Measurements from ENCODE around the gene C4orf54.

The C4orf54 gene

GRCh38 chr4:99645036-99645435 is 12.6 kb downstream of the C4orf54 start:
- TF ChIP-seq GATA2 (IDR thresholded peaks at IDR 0.05; ENCODE audit: low read depth, low read length), result no peak
- TF ChIP-seq GATA3 (IDR thresholded peaks at IDR 0.05; ENCODE audit: low read depth, low read length), result no peak

GRCh38 chr4:99644453-99644852 is 13.2 kb downstream of the C4orf54 start:
- TF ChIP-seq GATA3 (IDR thresholded peaks at IDR 0.05; ENCODE audit: low read depth, low read length), result no peak
- no peak for TF ChIP-seq GATA2 (IDR thresholded peaks at IDR 0.05; ENCODE audit: low read depth, low read length)

- TF ChIP-seq GATA2 (IDR thresholded peaks at IDR 0.05; ENCODE audit: low read depth, low read length) (no peak), GATA3 (IDR thresholded peaks at IDR 0.05; ENCODE audit: low read depth, low read length) (no peak)
These were observed 14.7 kb downstream of the C4orf54 start for GRCh38 chr4:99642725-99643489.

GRCh38 chr4:99640676-99641075 is 17.0 kb downstream of the C4orf54 start:
- TF ChIP-seq GATA3 (IDR thresholded peaks at IDR 0.05; ENCODE audit: low read depth, low read length) (no peak), GATA2 (IDR thresholded peaks at IDR 0.05; ENCODE audit: low read depth, low read length) (no peak)

GRCh38 chr4:99637174-99637573 is 20.5 kb downstream of the C4orf54 start:
- TF ChIP-seq GATA3 (IDR thresholded peaks at IDR 0.05; ENCODE audit: low read depth, low read length), result no peak
- no peak for TF ChIP-seq GATA2 (IDR thresholded peaks at IDR 0.05; ENCODE audit: low read depth, low read length)

- TF ChIP-seq GATA3 (IDR thresholded peaks at IDR 0.05; ENCODE audit: low read depth, low read length), result no peak
- TF ChIP-seq GATA2 (IDR thresholded peaks at IDR 0.05; ENCODE audit: low read depth, low read length), result no peak
These were observed 21.2 kb downstream of the C4orf54 start for GRCh38 chr4:99636422-99636821.

GRCh38 chr4:99635601-99636000 is 22.0 kb downstream of the C4orf54 start:
- TF ChIP-seq GATA3 (IDR thresholded peaks at IDR 0.05; ENCODE audit: low read depth, low read length), result no peak
- no peak for TF ChIP-seq GATA2 (IDR thresholded peaks at IDR 0.05; ENCODE audit: low read depth, low read length)

GRCh38 chr4:99634742-99635360 is 22.8 kb downstream of the C4orf54 start:
- TF ChIP-seq GATA3 (IDR thresholded peaks at IDR 0.05; ENCODE audit: low read depth, low read length) (no peak), GATA2 (IDR thresholded peaks at IDR 0.05; ENCODE audit: low read depth, low read length) (no peak)

- TF ChIP-seq GATA2 (IDR thresholded peaks at IDR 0.05; ENCODE audit: low read depth, low read length), result no peak
- TF ChIP-seq GATA3 (IDR thresholded peaks at IDR 0.05; ENCODE audit: low read depth, low read length), result no peak
These were observed 23.9 kb downstream of the C4orf54 start for GRCh38 chr4:99633772-99634171.

GRCh38 chr4:99630857-99631360 is 26.7 kb downstream of the C4orf54 start:
- no peak for TF ChIP-seq GATA3 (IDR thresholded peaks at IDR 0.05; ENCODE audit: low read depth, low read length)
- TF ChIP-seq GATA2 (IDR thresholded peaks at IDR 0.05; ENCODE audit: low read depth, low read length), result no peak

GRCh38 chr4:99629962-99630554 is 27.6 kb downstream of the C4orf54 start:
- no peak for TF ChIP-seq GATA2 (IDR thresholded peaks at IDR 0.05; ENCODE audit: low read depth, low read length)
- no peak for TF ChIP-seq GATA3 (IDR thresholded peaks at IDR 0.05; ENCODE audit: low read depth, low read length)

- TF ChIP-seq GATA3 (IDR thresholded peaks at IDR 0.05; ENCODE audit: low read depth, low read length) (no peak), GATA2 (IDR thresholded peaks at IDR 0.05; ENCODE audit: low read depth, low read length) (no peak)
These were observed 29.6 kb downstream of the C4orf54 start for GRCh38 chr4:99628040-99628439.

GRCh38 chr4:99625369-99625768 is 32.3 kb downstream of the C4orf54 start:
- TF ChIP-seq GATA3 (IDR thresholded peaks at IDR 0.05; ENCODE audit: low read depth, low read length) (no peak), GATA2 (IDR thresholded peaks at IDR 0.05; ENCODE audit: low read depth, low read length) (no peak)

GRCh38 chr4:99624141-99624719 is 33.4 kb downstream of the C4orf54 start:
- TF ChIP-seq GATA3 (IDR thresholded peaks at IDR 0.05; ENCODE audit: low read depth, low read length) (no peak), GATA2 (IDR thresholded peaks at IDR 0.05; ENCODE audit: low read depth, low read length) (no peak)

All from SH-SY5Y (cell line).